K562 (cell line): Measurements from ENCODE around the gene DLX4. TPM values are rescaled to one million over a fixed set of nuclear protein-coding genes. Genes with fewer than 3 reads are reported as not detected.

Source experiments
- ATAC-seq: fragments of 200-7000 bp; cut with Tn5 transposase; 3 replicates; pipeline ENCODE4 v1.9.1; 2020; ENCODE audit warnings: moderate library complexity
- BruUV-seq: library from RNA; stranded (reverse); fragments of 400-500 nt; replicated peaks from 2 replicates; lab custom pipeline; 2021; lab: Mats Ljungman, UMichigan
- CTCF ChIA-PET: fragments of 300-600 bp; formaldehyde crosslinking; extraction: SDS; loops from one replicate; lab custom pipeline; 2021; ENCODE audit warnings: low intra/inter-chr PET ratio; lab: Yijun Ruan, JAX
- POLR2A ChIA-PET: fragments of 300-600, 350-650 bp; sonication (Branson Sonifier 250); formaldehyde crosslinking; extraction: SDS; loops from one replicate; lab custom pipeline; 2021; ENCODE audit warnings: antibody characterized with exemption, inconsistent platforms; lab: Yijun Ruan, JAX
- DNase-seq, 4 experiments: peaks; one replicate each; pipeline versions ENCODE4 v3.0.0 to v3.0.0-alpha.2; 2011 to 2018; ENCODE audit warnings: low spot score in 3 of 4, mixed read lengths in 3 of 4; ENCODE audit errors: extremely low read depth in 1 of 4
- FAIRE-seq: peaks from 2 replicates; lab custom pipeline; 2011; peaks lifted over from hg19 to GRCh38; lab: Jason Lieb, UNC
- H2AFZ ChIP-seq: 2 replicates; pipeline ENCODE4 v1.6.0; 2011; ENCODE audit warnings: low read depth, low read length, control low read depth, inconsistent platforms
- H3K27ac ChIP-seq: fragments of 200-600 bp; 3 replicates; pipeline ENCODE4 v1.8.0; 2011; ENCODE audit warnings: low read depth, mild to moderate bottlenecking, control low read depth, inconsistent platforms, low read length, moderate library complexity, mixed read lengths; ENCODE audit errors: extremely low read depth
- H3K27me3 ChIP-seq, 2 experiments: fragments of 300-600 bp in 1 of 2; 2 replicates in 1 of 2; 3 replicates in 1 of 2; pipeline versions ENCODE4 v1.6.0 to v1.8.0; 2011; ENCODE audit warnings: inconsistent platforms in 2 of 2, low read length in 2 of 2, mild to moderate bottlenecking in 1 of 2, mixed read lengths in 1 of 2, moderate library complexity in 1 of 2; ENCODE audit not compliant: control insufficient read depth in 2 of 2, insufficient read depth in 2 of 2
- H3K36me3 ChIP-seq: fragments of 300-600 bp; 3 replicates; pipeline ENCODE4 v1.8.0; 2011; ENCODE audit warnings: mild to moderate bottlenecking, low read length, inconsistent platforms; ENCODE audit not compliant: control insufficient read depth, insufficient read depth
- H3K4me1 ChIP-seq, 2 experiments: fragments of 200-600 bp in 1 of 2; replicated peaks in 1 of 2; 2 replicates in 1 of 2; 3 replicates in 1 of 2; pipeline versions ENCODE4 v1.5.1 to v1.8.0; 2011; ENCODE audit warnings: inconsistent platforms in 2 of 2, low read length in 2 of 2, mild to moderate bottlenecking in 1 of 2, mixed read lengths in 1 of 2, moderate library complexity in 1 of 2; ENCODE audit not compliant: control insufficient read depth in 2 of 2, insufficient read depth in 2 of 2
- H3K4me2 ChIP-seq: 2 replicates; pipeline ENCODE4 v1.6.1; 2011; ENCODE audit warnings: low read length, control low read depth, inconsistent platforms, mixed read lengths; ENCODE audit not compliant: insufficient read depth
- H3K4me3 ChIP-seq: fragments of 200-600 bp; sonication (generic), shearing (Covaris generic); 2 replicates; pipeline ENCODE4 v1.5.1; 2016; ENCODE audit warnings: control low read depth, inconsistent platforms
- H3K79me2 ChIP-seq: fragments of 200-600 bp; 3 replicates; pipeline ENCODE4 v1.8.0; 2011; ENCODE audit warnings: low read length, inconsistent platforms; ENCODE audit not compliant: control insufficient read depth, insufficient read depth
- H3K9ac ChIP-seq, 2 experiments: 2 replicates each; pipeline versions ENCODE4 v1.6.0 to v1.6.1; 2011; ENCODE audit warnings: low read depth in 2 of 2, low read length in 2 of 2, control low read depth in 1 of 2, inconsistent platforms in 1 of 2, mild to moderate bottlenecking in 1 of 2, mixed read lengths in 1 of 2; ENCODE audit not compliant: insufficient read depth in 1 of 2
- H3K9me1 ChIP-seq: one replicate; pipeline ENCODE4 v1.6.0; 2011; ENCODE audit warnings: inconsistent platforms, mild to moderate bottlenecking, low read length, moderate library complexity; ENCODE audit not compliant: control insufficient read depth, insufficient read depth
- H3K9me3 ChIP-seq: replicated peaks from 2 replicates; pipeline ENCODE4 v1.5.1; 2011; ENCODE audit warnings: low read depth, low read length, inconsistent platforms; ENCODE audit not compliant: control insufficient read depth, insufficient read depth
- H4K20me1 ChIP-seq: replicated peaks from 2 replicates; pipeline ENCODE4 v1.6.1; 2011; ENCODE audit warnings: low read length, inconsistent platforms, mixed read lengths; ENCODE audit not compliant: control insufficient read depth, insufficient read depth
- DLX4 ChIP-seq: fragments of 250-450 bp; sonication (Bioruptor Pico); IDR thresholded peaks from 2 replicates; pipeline ENCODE4 v1.6.1; 2021; ENCODE audit warnings: mild to moderate bottlenecking
- WGBS: fragments of 100-300 bp; shearing (Covaris generic); methylation state at CpG from one replicate; pipeline ENCODE4 v1.1.6; 2016; ENCODE audit warnings: low coverage, mixed read lengths; ENCODE audit not compliant: insufficient coverage; ENCODE audit errors: missing lambda C conversion rate; 5-methylcytosine and 5-hydroxymethylcytosine counted together
- in situ Hi-C: fragments of 300-500 bp; cut with MboI; formaldehyde crosslinking; loops from 4 replicates; pipeline ENCODE4 v1.15.0; 2018; ENCODE audit warnings: inconsistent platforms, mixed read lengths
- intact Hi-C: fragments of 100-400 bp; cut with micrococcal nuclease; formaldehyde crosslinking; loops from 2 replicates; pipeline ENCODE4 v1.14.2; 2022
- polyA plus RNA-seq, 8 experiments: library from polyadenylated mRNA; depleted of rRNA in 4 of 8; stranded (reverse) in 5 of 8; unstranded in 3 of 8; fragments of >200 nt; fragmentation: Nextera tagmentation in 2 of 8; fragmentation: Illumina TruSeq in 1 of 8; extraction: Ambion mirVana in 2 of 8; extraction: Trizol in 1 of 8; gene quantifications; 2 replicates each; pipeline versions ENCODE4 v1.2.1 to v1.2.3, GENCODE V29; 2011 to 2014; ENCODE audit warnings: inconsistent platforms in 1 of 8, missing spikeins in 1 of 8
- total RNA-seq, 7 experiments: library from RNA; depleted of rRNA in 6 of 7; stranded (reverse); fragments of >200 nt in 6 of 7; fragmentation: Illumina TruSeq in 2 of 7; extraction: Trizol in 2 of 7; gene quantifications; 2 replicates each; pipeline versions ENCODE4 v1.2.1 to v1.2.3, GENCODE V29; 2011 to 2021; ENCODE audit warnings: low replicate concordance in 1 of 7
- TF ChIP-seq, protein P1 (sequence below): fragments of 200-600 bp; sonication (generic); IDR thresholded peaks from one replicate; pipeline ENCODE4 v1.6.1; 2012; ENCODE audit warnings: mild to moderate bottlenecking, low read depth, low read length, inconsistent platforms

DLX4 gene
- total and polyA plus RNA-seq, 9 of the 15 experiments (the other 6 are each of a cell fraction or from before 2014, with no cell fraction given): 0.15 to 2.2 (median 0.58) TPM

- H3K79me2 ChIP-seq: no peaks in the 10 kb centered on the region
- intact Hi-C loops (no loop called here), in situ Hi-C loops (no loop called here)
- H3K4me3 ChIP-seq: no peak overlapping the region
- H3K36me3 ChIP-seq: no peaks in the 10 kb centered on the region
- CTCF ChIA-PET: no interaction called here
- TF ChIP-seq, protein P1, sequence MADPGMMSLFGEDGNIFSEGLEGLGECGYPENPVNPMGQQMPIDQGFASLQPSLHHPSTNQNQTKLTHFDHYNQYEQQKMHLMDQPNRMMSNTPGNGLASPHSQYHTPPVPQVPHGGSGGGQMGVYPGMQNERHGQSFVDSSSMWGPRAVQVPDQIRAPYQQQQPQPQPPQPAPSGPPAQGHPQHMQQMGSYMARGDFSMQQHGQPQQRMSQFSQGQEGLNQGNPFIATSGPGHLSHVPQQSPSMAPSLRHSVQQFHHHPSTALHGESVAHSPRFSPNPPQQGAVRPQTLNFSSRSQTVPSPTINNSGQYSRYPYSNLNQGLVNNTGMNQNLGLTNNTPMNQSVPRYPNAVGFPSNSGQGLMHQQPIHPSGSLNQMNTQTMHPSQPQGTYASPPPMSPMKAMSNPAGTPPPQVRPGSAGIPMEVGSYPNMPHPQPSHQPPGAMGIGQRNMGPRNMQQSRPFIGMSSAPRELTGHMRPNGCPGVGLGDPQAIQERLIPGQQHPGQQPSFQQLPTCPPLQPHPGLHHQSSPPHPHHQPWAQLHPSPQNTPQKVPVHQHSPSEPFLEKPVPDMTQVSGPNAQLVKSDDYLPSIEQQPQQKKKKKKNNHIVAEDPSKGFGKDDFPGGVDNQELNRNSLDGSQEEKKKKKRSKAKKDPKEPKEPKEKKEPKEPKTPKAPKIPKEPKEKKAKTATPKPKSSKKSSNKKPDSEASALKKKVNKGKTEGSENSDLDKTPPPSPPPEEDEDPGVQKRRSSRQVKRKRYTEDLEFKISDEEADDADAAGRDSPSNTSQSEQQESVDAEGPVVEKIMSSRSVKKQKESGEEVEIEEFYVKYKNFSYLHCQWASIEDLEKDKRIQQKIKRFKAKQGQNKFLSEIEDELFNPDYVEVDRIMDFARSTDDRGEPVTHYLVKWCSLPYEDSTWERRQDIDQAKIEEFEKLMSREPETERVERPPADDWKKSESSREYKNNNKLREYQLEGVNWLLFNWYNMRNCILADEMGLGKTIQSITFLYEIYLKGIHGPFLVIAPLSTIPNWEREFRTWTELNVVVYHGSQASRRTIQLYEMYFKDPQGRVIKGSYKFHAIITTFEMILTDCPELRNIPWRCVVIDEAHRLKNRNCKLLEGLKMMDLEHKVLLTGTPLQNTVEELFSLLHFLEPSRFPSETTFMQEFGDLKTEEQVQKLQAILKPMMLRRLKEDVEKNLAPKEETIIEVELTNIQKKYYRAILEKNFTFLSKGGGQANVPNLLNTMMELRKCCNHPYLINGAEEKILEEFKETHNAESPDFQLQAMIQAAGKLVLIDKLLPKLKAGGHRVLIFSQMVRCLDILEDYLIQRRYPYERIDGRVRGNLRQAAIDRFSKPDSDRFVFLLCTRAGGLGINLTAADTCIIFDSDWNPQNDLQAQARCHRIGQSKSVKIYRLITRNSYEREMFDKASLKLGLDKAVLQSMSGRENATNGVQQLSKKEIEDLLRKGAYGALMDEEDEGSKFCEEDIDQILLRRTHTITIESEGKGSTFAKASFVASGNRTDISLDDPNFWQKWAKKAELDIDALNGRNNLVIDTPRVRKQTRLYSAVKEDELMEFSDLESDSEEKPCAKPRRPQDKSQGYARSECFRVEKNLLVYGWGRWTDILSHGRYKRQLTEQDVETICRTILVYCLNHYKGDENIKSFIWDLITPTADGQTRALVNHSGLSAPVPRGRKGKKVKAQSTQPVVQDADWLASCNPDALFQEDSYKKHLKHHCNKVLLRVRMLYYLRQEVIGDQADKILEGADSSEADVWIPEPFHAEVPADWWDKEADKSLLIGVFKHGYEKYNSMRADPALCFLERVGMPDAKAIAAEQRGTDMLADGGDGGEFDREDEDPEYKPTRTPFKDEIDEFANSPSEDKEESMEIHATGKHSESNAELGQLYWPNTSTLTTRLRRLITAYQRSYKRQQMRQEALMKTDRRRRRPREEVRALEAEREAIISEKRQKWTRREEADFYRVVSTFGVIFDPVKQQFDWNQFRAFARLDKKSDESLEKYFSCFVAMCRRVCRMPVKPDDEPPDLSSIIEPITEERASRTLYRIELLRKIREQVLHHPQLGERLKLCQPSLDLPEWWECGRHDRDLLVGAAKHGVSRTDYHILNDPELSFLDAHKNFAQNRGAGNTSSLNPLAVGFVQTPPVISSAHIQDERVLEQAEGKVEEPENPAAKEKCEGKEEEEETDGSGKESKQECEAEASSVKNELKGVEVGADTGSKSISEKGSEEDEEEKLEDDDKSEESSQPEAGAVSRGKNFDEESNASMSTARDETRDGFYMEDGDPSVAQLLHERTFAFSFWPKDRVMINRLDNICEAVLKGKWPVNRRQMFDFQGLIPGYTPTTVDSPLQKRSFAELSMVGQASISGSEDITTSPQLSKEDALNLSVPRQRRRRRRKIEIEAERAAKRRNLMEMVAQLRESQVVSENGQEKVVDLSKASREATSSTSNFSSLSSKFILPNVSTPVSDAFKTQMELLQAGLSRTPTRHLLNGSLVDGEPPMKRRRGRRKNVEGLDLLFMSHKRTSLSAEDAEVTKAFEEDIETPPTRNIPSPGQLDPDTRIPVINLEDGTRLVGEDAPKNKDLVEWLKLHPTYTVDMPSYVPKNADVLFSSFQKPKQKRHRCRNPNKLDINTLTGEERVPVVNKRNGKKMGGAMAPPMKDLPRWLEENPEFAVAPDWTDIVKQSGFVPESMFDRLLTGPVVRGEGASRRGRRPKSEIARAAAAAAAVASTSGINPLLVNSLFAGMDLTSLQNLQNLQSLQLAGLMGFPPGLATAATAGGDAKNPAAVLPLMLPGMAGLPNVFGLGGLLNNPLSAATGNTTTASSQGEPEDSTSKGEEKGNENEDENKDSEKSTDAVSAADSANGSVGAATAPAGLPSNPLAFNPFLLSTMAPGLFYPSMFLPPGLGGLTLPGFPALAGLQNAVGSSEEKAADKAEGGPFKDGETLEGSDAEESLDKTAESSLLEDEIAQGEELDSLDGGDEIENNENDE: no peak
- TF ChIP-seq DLX4 (CRISPR knock-in tag): peak; percentile 72; the same call in 1 of the 2 replicates
- H3K9me1 ChIP-seq: peaks cover 2% of the 10 kb centered on the region
- no peak overlapping the region for H3K27ac ChIP-seq
- DNase-seq: no peak
- peak overlapping the region in 1 of 2 experiments; percentile 5; a peak in 2 of 4 replicates for H3K9ac ChIP-seq
- peaks cover 24 to 61% of the 10 kb centered on the region in 2 experiments for H3K27me3 ChIP-seq
- H4K20me1 ChIP-seq: peaks cover 4% of the 10 kb centered on the region
- no peak for ATAC-seq
- no peak overlapping the region for H3K4me2 ChIP-seq
- peaks cover 0 to 35% of the 10 kb centered on the region in 2 experiments; a peak in 3 of 5 replicates for H3K4me1 ChIP-seq
- no TSS peak for BruUV-seq
- H3K9me3 ChIP-seq: no peaks in the 10 kb centered on the region
- 14% methylated on average over 2 of the region's 2 CpGs for WGBS
- FAIRE-seq: no peak
- POLR2A ChIA-PET: interaction anchor here (0.6 kb wide), 1 partner anchor 84 kb away, joined by 4 read pairs; no protein-coding TSS in a partner anchor
- no peak overlapping the region for H2AFZ ChIP-seq
These were observed 4.3 kb downstream of the DLX4 start for GRCh38 chr17:49973271-49973615.
